IMR-90 (cell line): ENCODE data around the gene APIP. TPM values are rescaled to one million over a fixed set of nuclear protein-coding genes. Genes with fewer than 3 reads are reported as not detected.

Experiments used
- ATAC-seq: fragments of 200-7000 bp; cut with Tn5 transposase; 2 replicates; pipeline ENCODE4 v1.9.1; 2020; ENCODE audit warnings: low read depth, mild to moderate bottlenecking, moderate library complexity
- BruUV-seq: library from RNA; stranded (reverse); fragments of 400-500 nt; replicated peaks from 2 replicates; lab custom pipeline; 2021; lab: Mats Ljungman, UMichigan
- CTCF ChIA-PET: fragments of 300-600 bp; formaldehyde crosslinking; extraction: SDS; loops from one replicate; lab custom pipeline; 2021; ENCODE audit warnings: antibody characterized with exemption; lab: Yijun Ruan, JAX
- POLR2A ChIA-PET: fragments of 300-600 bp; sonication (Branson Sonifier 250); formaldehyde crosslinking; loops from one replicate; lab custom pipeline; 2022; ENCODE audit warnings: antibody characterized with exemption; ENCODE audit not compliant: unreplicated experiment; lab: Charles Lee
- DNase-seq: peaks from one replicate; pipeline ENCODE4 v3.0.0; 2013
- H2AFZ ChIP-seq: replicated peaks from 2 replicates; pipeline ENCODE3; 2013; ENCODE audit warnings: low read length, mild to moderate bottlenecking; ENCODE audit not compliant: poor library complexity
- H2AK5ac ChIP-seq: 2 replicates; pipeline ENCODE4 v1.6.1; 2013; ENCODE audit warnings: low read depth, low read length, inconsistent platforms
- H2AK9ac ChIP-seq: replicated peaks from 2 replicates; pipeline ENCODE3; 2013; ENCODE audit warnings: mild to moderate bottlenecking, low read depth, low read length, moderate library complexity; ENCODE audit not compliant: poor library complexity
- H2BK120ac ChIP-seq: 2 replicates; pipeline ENCODE4 v1.6.1; 2013; ENCODE audit warnings: low read depth, low read length, inconsistent platforms
- H2BK15ac ChIP-seq: 3 replicates; pipeline ENCODE4 v1.6.1; 2013; ENCODE audit warnings: low read depth, low read length, inconsistent platforms
- H2BK20ac ChIP-seq: 2 replicates; pipeline ENCODE4 v1.6.1; 2013; ENCODE audit warnings: low read depth, mild to moderate bottlenecking, inconsistent platforms, low read length, moderate library complexity
- H2BK5ac ChIP-seq: 2 replicates; pipeline ENCODE4 v1.6.1; 2013; ENCODE audit warnings: mild to moderate bottlenecking, low read depth, low read length, inconsistent platforms; ENCODE audit not compliant: poor library complexity, severe bottlenecking
- H3K14ac ChIP-seq: replicated peaks from 2 replicates; pipeline ENCODE4 v1.6.1; 2013; ENCODE audit warnings: low read depth, low read length, inconsistent platforms
- H3K18ac ChIP-seq: 2 replicates; pipeline ENCODE4 v1.6.1; 2013; ENCODE audit warnings: low read depth, low read length, control low read depth
- H3K23ac ChIP-seq: 2 replicates; pipeline ENCODE4 v1.6.1; 2013; ENCODE audit warnings: low read depth, low read length, inconsistent platforms
- H3K27ac ChIP-seq: 2 replicates; pipeline ENCODE4 v1.5.1; 2013; ENCODE audit warnings: mild to moderate bottlenecking, control low read depth, low read length; ENCODE audit not compliant: insufficient read depth
- H3K27me3 ChIP-seq: 2 replicates; pipeline ENCODE4 v1.6.1; 2013; ENCODE audit warnings: low read length; ENCODE audit not compliant: control insufficient read depth, insufficient read depth
- H3K36me3 ChIP-seq: 2 replicates; pipeline ENCODE4 v1.6.1; 2013; ENCODE audit warnings: low read length, mixed read lengths; ENCODE audit not compliant: control insufficient read depth, insufficient read depth
- H3K4ac ChIP-seq: 2 replicates; pipeline ENCODE4 v1.6.1; 2013; ENCODE audit warnings: low read depth, low read length, inconsistent platforms
- H3K4me1 ChIP-seq: 2 replicates; pipeline ENCODE4 v1.6.1; 2013; ENCODE audit warnings: low read length, mixed read lengths; ENCODE audit not compliant: control insufficient read depth, insufficient read depth
- H3K4me2 ChIP-seq: 2 replicates; pipeline ENCODE4 v1.6.1; 2013; ENCODE audit warnings: low read depth, mild to moderate bottlenecking, control low read depth, low read length, moderate library complexity
- H3K4me3 ChIP-seq: 2 replicates; pipeline ENCODE4 v1.5.1; 2013; ENCODE audit warnings: low read depth, mild to moderate bottlenecking, control low read depth, low read length, moderate library complexity; ENCODE audit not compliant: insufficient read depth
- H3K56ac ChIP-seq: 2 replicates; pipeline ENCODE4 v1.6.1; 2013; ENCODE audit warnings: low read length, inconsistent platforms; ENCODE audit not compliant: insufficient read depth; ENCODE audit errors: extremely low read depth
- H3K79me1 ChIP-seq, 2 experiments: 2 replicates each; pipeline ENCODE4 v1.6.1; 2013; ENCODE audit warnings: low read length in 2 of 2, inconsistent platforms in 1 of 2, low read depth in 1 of 2
- H3K9ac ChIP-seq: 2 replicates; pipeline ENCODE4 v1.6.1; 2013; ENCODE audit warnings: low read depth, low read length, control low read depth
- H3K9me1 ChIP-seq: 2 replicates; pipeline ENCODE4 v1.6.1; 2013; ENCODE audit warnings: low read length, inconsistent platforms; ENCODE audit not compliant: insufficient read depth
- H3K9me3 ChIP-seq: 2 replicates; pipeline ENCODE4 v1.6.1; 2013; ENCODE audit warnings: low read length; ENCODE audit not compliant: control insufficient read depth, insufficient read depth
- H4K20me1 ChIP-seq: 2 replicates; pipeline ENCODE4 v1.6.1; 2013; ENCODE audit warnings: low read length, inconsistent platforms; ENCODE audit not compliant: insufficient read depth
- H4K5ac ChIP-seq: 2 replicates; pipeline ENCODE4 v1.6.1; 2013; ENCODE audit warnings: mild to moderate bottlenecking, low read depth, low read length, control low read depth
- H4K8ac ChIP-seq, 2 experiments: 2 replicates each; pipeline ENCODE4 v1.6.1; 2013; ENCODE audit warnings: low read depth in 2 of 2, low read length in 2 of 2, control low read depth in 1 of 2, inconsistent platforms in 1 of 2
- H4K91ac ChIP-seq: 2 replicates; pipeline ENCODE4 v1.6.1; 2013; ENCODE audit warnings: low read depth, low read length, inconsistent platforms; ENCODE audit not compliant: insufficient read depth
- MAZ ChIP-seq: IDR thresholded peaks from 2 replicates; pipeline ENCODE4 v1.6.1; 2012; ENCODE audit warnings: low read depth, mild to moderate bottlenecking, low read length, improper control_type of control experiment, moderate library complexity, borderline replicate concordance
- WGBS, 2 experiments: methylation state at CpG; one replicate each; pipeline versions ENCODE4 v1.1.5 to v1.1.7; 2013; ENCODE audit warnings: missing lambda C conversion rate in 2 of 2; ENCODE audit not compliant: insufficient read length in 1 of 2; ENCODE audit errors: extremely low coverage in 2 of 2; 5-methylcytosine and 5-hydroxymethylcytosine counted together
- dilution Hi-C: fragments of 300-500 bp; cut with HindIII; formaldehyde crosslinking; loops from one replicate; pipeline ENCODE4 v1.14.3; 2018; ENCODE audit warnings: low sequenced_read_pairs; ENCODE audit not compliant: unreplicated experiment
- in situ Hi-C: fragments of 300-500 bp; cut with MboI; formaldehyde crosslinking; loops from 3 replicates; pipeline ENCODE4 v1.14.3; 2019; ENCODE audit warnings: low sequenced_read_pairs, inconsistent platforms, mixed read lengths
- intact Hi-C: fragments of 100-400 bp; cut with micrococcal nuclease; formaldehyde crosslinking; loops from 2 replicates; pipeline ENCODE4 v1.10.0; 2022
- polyA plus RNA-seq, 3 experiments: library from polyadenylated mRNA; depleted of rRNA; stranded (reverse); fragments of >200 nt; gene quantifications; 2 replicates each; pipeline ENCODE4 v1.2.3, GENCODE V29; 2012; ENCODE audit warnings: low replicate concordance in 1 of 3
- total RNA-seq: library from RNA; depleted of rRNA; stranded (reverse); fragments of >200 nt; gene quantifications from 2 replicates; pipeline ENCODE4 v1.2.3, GENCODE V29; 2012

Gene APIP
- total and polyA plus RNA-seq, 2 of the 4 experiments (the other 2 are of a cell fraction): 9.9 to 16.6 TPM

DNA sequence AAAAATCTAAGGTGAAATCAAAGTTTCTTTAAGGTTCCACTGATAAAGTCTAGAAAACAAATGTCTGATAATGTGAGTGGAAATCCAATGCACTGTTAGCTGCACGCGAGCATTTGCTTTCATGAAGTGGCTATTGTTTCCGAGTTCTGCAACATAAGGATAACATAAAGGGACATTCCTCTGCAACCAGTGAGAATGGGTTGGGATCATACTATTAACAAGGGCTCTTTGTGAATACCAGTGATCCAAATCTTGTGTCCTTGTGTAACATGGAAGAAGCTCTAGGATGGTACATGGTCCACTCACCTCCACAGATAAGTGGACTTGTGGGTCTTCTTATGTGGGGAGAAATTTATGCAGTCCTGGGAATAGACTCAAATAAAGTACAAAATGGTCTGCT is 24.6 kb downstream of the APIP start:
- Histone ChIP-seq H3K36me3 (peaks cover 1% of the 10 kb centered on the region), H3K79me1 (peaks cover 2 to 6% of the 10 kb centered on the region in 2 experiments; a peak in 2 of 4 replicates), H2BK120ac (no peak overlapping the region), H2AFZ (no peak overlapping the region), H2AK9ac (no peak overlapping the region), H2BK5ac (no peak overlapping the region), H3K9me1 (no peaks in the 10 kb centered on the region), H2BK15ac (no peak overlapping the region), H2AK5ac (no peak overlapping the region), H4K8ac (no peak overlapping the region), H3K27me3 (no peaks in the 10 kb centered on the region), H3K9me3 (no peaks in the 10 kb centered on the region), H3K56ac (no peak overlapping the region), H3K4me3 (no peak overlapping the region), H3K9ac (no peak overlapping the region), H4K20me1 (no peaks in the 10 kb centered on the region), H3K23ac (no peak overlapping the region), H3K14ac (no peak overlapping the region), H3K27ac (no peak overlapping the region), H3K4ac (no peak overlapping the region), H3K4me2 (no peak overlapping the region), H3K4me1 (no peaks in the 10 kb centered on the region), H4K5ac (no peak overlapping the region), H2BK20ac (no peak overlapping the region; the same call in 1 of the 2 replicates), H4K91ac (no peak overlapping the region), H3K18ac (no peak overlapping the region)
- DNase-seq (no peak), ATAC-seq (no peak)
- no TSS peak for BruUV-seq
- in situ Hi-C loops (loop anchor here (5.0 kb wide), 1 partner anchor 304 kb away; no protein-coding TSS in a partner anchor), dilution Hi-C loops (no loop called here), intact Hi-C loops (loop anchor here (1.0 kb wide), 2 partner anchors 305 to 378 kb away; partner anchors contain the start of gene ELF5)
- no peak for TF ChIP-seq MAZ
- POLR2A ChIA-PET: no interaction called here
- CTCF ChIA-PET: interaction anchor here (0.6 to 2.2 kb wide), 4 partner anchors 24 to 305 kb away, joined by 3 to 21 read pairs (median 3); no protein-coding TSS in a partner anchor
- 60% methylated on average over 2 of the region's 3 CpGs; no CpG with 5 or more reads in 1 of the 2 experiments for WGBS, 2 experiments
